GM21526 (cell line): ENCODE data around the gene STK10.
"Not testable (repeated sequence)": the region's sequence is repeated elsewhere in the genome, so short reads cannot be mapped to it uniquely, and the experiment has no call there.

ENCODE experiments used
- ATAC-seq: cut with Tn5 transposase; IDR thresholded peaks from one replicate; pipeline ENCODE4 v1.9.1; 2021; ENCODE audit warnings: moderate library complexity; ENCODE audit not compliant: unreplicated experiment, low FRiP score

Gene STK10

DNA sequence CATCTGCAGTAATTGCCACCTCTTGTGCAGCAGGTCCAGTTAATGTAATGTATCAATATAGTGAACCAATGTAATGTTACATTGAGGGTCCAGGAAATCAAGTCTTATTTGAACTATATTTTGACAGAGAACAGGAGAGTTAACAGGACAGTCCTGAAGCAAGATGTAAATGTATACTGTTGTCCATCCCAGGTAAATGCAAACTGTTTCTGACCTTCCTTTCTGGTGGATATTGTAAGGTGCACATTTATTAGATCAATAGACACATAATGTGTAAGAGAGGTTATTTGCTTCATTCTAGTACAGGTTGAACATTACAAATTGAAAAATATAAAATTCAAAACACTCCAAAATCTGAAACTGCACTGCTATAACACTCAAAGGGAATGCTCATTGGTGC lies 158.1 kb downstream of the STK10 start:
- no peak for ATAC-seq

DNA sequence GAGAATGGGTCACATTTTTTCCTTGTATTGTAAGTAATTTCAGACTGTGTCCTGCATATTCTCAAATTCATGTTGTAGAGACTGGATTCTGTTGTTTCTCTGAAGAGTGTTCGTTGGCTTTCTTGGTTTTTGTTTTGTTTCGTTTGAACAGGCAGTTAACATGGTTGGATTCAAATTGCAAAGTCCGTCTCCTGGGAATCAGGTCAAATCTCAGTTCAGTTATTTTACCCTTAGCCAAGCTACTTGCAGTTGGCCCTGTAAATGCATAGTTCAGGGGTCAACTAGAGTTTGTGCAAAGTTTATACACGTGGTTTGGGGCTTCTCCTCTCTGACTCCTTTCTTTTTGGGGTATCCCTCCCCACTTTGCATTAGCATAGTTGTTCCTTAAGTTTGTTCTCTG lies 159.9 kb downstream of the STK10 start:
- no peak for ATAC-seq

DNA sequence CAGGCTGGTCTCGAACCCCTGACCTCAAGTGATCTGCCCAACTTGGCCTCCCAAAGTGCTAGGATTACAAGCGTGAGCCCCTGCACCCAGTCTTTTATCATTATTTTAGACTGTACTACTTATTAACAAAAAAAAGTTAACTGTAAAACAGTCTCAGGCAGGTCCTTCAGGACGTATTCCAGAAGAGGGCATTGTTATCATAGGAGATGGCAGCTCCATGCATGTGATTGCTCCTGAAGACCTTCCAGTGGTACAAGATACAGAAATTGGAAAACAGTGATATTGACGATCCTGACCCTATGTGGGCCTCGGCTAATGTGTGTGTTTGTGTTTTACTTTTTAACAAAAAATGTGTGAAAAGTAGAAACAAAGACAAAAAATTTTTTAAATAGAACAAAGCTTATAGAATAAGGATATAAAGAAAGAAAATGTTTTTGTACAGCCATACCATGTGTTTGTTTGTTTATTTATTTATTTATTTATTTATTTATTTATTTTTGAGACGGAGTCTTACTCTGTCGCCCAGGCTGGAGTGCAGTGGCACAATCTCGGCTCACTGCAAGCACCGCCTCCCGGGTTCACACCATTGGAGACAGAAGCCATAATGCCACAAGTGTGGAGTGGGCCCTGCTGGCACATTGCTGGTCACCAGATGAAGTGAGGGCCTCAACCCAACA lies 167.8 kb downstream of the STK10 start:
- not testable (repeated sequence) for ATAC-seq

DNA sequence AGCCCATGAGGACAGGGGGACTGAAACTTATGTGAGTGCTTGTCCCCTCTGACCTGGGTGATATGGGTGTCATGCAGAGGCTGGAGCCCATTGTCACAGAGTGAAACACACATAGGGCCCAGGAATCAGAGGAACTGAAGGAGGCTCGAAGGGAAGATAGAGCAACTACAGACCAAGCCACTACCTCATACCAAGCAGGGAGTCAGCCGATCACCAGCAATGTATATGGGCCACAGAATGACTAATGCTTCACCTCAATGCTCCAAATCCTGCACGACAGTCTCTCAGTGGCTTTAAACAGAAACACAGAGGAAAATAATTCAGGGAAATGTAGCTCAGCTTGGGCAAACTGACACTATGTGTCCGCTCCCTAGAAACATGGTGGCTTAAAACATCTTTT lies 172.7 kb downstream of the STK10 start:
- ATAC-seq = no peak

DNA sequence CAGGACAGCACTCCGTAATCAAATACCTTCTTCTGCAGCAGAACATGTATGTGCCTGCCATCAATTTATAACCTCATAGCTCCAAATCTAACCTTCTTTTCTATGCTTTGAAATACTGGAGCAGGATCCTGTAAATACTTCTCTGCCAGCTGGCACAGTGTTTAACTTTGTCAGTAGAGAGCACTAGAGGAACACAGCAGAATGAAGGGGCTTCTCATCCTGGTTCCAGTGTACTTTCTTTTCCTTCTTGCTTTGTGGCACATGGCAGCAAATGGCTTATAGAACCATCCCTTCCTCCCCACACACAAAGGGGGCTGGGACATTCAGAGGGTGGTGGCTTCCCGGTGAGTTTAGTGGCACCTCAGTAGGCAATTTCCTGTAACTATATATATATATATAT lies 177.7 kb downstream of the STK10 start:
- no peak for ATAC-seq

DNA sequence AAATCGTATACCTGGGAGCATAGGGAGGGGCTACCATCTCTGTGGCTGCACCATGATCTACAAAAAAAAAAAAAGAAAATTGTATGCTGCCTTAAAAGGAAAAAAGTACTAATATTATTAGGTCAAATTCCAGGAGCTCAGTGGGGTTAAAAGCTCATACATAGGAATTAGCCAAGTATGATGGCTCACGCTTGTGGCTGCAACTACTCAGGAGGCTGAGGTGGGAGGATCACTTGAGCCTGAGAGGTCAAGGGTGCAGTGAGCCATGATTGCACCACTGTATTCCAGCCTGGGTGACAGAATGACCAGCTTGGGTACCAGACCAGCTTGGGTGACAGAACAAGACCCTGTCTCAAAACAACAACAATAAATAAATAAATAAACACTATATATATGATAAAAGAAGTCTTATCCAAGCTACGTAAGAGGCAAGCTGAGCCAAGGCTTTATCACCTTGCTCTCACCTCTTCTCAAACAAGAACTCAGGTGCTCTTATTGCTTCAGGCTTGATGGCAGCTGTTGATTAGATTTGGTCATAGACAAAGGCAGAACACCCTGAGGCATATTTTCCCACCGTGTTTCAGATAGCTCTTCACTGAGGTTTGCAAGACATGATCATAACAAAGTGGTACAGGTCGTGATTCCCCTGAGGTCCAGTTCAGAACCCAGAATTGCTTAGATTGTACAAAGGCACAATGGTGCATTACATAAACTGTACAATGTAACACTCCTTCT lies 178.3 kb downstream of the STK10 start:
- no peak for ATAC-seq

DNA sequence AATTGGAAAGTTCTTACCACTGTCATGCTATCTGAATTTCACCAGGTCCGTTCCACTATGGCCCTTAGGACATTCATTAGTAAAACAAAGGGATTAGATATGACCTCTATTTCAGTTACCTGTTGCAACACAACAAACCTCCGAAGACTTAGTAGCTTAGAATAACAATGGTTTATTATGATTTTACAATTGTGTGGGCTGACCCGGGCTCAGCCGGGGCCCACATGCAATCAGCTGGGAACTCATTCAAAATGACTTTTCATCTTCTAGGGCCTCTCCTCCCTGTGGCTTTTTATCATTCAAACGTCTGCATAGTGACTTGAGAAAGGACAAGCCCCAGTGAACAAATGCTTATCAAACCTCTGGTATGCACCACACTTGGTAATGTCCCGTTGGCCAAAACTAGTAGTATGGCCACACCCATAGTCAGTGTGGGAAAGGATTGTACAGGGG lies 179.3 kb downstream of the STK10 start:
- ATAC-seq = no peak

DNA sequence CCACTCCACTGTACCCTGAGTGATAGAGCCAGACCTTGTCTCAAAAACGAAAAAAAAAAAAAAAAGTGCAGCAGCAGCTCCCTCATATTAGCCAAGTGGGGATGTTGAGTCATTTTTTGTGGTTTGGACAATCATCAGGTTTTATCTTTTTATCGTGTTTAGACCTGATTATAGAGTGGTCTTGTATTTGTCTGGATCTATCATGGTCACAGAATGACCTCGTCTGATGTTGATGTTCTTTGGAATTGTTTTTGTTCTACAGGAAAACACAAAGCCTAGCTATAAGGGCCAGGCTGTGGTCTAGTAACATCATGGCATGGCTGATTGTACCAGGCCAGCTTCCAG lies 179.9 kb downstream of the STK10 start:
- ATAC-seq = no peak

DNA sequence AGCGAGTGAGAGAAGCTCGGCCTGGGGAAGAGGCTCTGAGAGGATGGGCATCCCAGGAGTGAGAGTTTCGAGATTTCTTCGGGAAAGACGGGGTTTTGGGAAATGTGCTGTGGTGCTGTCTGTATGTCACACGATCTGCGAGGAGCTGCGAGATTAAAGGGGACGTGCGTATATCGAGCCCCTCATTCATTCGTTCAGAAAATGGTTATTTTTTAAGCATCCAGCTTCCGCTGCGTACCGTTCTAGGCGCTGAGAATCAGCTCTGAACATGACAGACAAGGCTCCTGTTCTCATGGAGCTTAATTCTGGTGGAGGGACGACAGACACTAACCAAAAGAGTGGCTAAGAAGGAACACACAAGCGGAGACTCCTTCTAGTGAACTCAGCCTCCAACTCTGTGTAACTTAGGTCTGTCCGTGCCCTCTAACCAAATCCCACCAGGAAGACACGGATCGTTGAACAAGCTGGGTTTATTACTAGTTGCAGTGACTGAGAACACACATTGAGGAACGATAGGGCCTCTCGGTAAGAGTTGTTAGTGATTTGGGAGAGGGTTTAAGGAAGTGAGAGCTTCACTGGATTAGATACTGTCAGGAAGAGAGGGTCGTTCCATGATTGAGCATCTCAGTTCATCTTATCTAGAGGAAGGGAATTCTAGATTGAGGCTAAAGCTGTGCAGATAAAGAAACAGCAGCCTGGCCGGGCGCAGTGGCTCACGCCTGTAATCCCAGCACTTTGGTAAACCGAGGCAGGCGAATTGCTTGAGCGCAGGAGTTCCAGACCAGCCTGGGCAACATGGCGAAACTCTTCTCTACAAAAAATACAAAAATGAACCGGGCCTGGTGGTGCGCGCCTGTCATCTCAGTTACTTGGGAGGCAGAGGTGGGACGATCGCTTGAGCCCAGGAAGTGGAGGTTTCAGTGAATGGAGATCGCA lies 180.6 kb downstream of the STK10 start:
- ATAC-seq = no peak

DNA sequence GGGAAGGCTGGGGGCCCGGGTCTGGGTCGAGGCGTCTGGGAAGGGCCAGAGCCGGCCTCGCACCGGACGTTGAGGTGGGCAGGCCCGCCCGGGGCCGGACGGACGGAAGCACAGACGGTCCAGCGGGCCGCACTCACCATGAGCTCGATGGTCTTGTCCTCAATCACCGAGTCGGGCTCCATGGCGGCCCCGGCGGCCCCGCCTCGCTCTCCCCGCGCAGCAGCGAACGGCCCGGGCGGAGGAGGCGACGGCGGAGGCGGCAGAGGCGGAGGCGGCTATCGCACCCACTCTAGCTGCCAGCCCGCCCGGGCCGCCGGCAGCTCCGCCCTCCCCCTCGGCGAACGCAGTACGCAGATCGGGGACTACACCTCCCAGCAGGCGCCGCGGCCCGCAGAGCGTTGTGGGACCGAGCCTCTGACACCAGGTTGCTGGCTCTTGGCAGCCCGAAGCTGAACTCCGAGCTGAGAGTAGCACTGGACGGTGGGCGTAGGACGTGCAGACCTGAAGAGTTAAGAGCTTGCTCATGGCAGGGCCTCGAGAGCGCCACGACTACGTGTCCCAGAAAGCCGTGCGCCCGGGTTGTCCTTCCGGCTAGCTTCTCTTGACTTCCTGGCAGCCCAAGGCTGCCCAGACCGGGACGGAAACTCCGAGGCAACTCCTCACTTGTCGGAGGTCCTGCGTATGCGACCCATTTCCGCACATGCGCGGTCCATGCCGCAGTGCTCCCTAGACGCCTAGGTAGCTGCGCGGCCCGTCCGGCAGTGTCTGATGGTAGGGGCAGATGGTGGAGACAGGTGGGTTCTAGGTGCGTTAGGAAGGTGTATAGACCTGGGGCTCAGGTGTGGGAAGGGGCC lies 181.5 kb downstream of the STK10 start, which contains the start of gene FBXW11:
Gene FBXW11, minus strand, starts transcription at position 318 of the 854 bp plus-strand sequence. Its CDS starts 136 bp downstream, at position 182.
- ATAC-seq = peak; percentile 78

DNA sequence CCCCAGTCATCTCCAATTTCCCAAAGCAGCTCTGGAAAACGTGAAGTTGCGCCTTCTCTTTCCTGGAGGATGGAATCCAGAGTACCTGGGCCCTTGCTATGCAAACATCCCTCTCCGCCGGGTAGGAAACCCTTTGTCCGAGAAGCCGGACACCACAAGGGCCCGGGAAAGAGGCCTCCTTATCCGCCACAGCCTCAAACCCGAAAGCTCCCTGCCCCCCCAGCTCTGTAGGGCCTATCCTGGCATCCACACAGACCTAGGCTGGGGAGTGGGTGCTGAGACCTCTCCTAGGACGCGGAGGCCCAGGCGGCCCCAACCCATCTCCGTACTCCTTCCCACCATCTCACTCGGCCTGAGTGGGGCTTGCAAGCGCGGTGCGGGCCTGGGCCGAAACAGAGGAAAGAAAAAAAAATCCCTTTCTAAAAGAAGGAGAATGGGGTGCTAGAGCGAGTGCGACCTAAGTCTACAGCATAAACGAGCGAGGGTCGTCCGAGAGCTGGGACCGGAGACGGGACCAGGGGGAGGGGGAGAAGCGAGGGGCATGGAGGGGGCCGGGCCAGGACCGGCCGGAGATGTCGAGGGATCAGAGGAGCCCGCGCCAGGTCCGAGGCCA lies 182.2 kb downstream of the STK10 start:
- peak; percentile 5 for ATAC-seq

DNA sequence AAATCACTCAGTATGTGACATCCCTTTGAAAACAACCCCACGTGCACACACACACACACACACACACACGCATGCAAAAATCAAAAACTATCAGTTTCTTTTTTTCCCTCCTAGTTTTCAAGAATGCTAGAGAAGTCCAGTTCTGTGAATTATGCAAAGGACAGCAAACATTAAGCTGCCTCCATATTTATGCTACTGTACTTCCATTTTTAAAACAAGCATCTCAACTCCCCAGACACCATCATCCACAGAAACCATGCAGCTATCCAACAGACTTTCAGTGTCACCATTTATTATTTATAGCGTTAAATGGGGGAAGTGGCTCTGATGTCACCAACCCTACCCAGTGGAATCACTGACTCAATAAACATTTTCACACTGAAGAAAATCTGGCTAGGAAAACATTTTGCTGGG lies 183.2 kb downstream of the STK10 start:
- ATAC-seq = no peak

DNA sequence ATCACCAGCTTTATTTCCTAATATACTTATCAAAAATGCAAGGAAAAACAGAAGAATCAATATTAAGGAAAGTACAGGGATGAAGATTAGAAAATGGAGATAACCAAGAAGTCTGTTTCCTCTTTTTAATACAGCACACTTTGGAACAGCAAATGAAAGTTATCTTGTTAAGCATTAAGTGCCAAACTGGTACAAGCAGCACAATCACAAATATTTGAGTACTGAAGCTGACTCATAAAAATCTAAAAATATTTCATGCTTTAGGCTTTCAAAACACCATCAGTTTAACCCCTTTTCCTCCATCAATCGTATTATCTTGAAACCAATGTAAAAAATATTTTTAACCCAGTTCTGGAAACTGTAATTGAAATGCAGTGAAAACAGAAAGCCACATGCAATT lies 184.3 kb downstream of the STK10 start:
- no peak for ATAC-seq

DNA sequence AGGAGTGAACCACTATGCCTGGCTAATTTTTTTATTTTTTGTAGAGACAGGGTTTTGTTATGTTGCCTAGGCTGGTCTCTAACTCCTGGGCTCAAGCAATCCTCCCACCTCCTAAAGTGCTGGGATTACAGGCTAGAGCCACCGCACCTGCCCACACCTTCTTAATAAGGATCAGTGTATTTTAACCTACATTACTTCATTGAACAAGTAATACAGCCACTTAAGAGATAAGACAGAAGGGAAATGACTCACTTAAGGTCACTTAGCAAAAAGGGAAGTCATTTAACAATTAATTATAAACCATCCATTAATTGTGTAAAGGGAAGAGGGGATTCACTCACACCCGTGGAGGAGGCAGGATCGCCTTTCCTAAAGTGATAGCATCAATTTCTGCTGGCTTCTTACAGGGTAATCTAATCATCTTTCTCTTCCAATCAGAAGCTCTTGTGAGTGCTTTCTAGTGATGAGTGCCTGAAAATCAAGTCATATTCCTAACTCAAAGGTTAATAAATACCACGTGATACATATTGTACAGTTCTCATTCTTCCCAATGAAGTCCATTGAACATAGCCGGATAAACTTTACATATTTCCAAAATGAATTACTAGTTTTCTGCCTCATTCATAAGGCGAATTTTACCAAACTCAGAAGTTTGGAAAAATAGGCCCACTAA lies 185.0 kb downstream of the STK10 start:
- no peak for ATAC-seq

DNA sequence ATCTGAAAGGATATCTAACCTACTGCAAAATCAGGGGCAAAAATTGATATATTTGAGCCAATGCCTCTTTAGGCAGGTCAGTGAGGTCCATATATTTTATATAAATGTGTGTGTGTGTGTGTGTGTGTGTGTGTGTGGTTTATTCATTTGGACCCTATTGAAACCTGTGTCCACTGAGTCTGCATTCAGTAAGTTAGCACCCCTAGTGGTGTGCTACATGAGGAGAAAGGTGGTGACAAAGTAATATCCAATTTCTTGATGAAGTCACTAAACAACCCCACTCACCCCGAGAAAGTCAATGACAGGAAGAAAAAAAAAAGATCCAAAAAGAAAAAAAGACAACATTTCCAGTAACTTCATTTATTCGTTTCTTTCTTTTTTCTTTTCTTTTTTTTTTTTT lies 185.7 kb downstream of the STK10 start:
- no peak for ATAC-seq

DNA sequence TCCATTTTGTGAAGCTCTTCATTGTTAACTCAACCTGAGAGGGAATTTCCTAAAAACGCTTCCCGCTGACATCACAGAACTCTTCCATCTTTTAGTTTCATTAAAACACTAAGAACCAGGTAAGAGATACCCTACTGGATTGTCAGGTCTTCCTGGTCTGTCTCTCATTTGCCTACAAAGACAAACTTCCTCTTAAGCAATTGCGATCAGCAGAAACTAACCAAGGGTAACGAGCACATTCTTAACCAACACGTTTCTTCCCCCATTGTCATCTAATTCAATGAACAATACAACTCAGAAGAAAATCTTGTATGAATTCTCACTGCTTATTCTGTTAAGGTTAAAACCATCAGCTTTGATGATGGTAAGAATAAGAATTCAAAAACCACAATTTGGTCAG lies 188.1 kb downstream of the STK10 start:
- peak; percentile 52 for ATAC-seq

DNA sequence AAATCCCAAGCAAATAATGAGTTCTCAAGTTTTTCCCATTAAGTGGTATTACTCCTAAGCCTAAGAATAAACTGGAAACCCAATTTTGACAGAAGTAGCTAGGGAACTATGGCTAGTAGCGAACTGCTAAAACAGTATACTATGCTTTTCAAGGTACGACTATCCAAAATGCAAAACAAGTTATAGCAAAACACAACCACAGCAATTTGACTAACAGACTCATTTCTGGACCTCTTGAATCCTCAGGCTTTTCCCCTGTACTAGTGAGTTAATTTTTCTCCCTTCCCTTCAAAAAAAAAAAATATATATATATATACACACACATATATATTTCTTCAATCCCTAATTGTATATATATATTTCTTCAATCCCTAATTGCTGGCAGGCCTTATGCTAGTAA lies 188.9 kb downstream of the STK10 start:
- ATAC-seq = no peak

DNA sequence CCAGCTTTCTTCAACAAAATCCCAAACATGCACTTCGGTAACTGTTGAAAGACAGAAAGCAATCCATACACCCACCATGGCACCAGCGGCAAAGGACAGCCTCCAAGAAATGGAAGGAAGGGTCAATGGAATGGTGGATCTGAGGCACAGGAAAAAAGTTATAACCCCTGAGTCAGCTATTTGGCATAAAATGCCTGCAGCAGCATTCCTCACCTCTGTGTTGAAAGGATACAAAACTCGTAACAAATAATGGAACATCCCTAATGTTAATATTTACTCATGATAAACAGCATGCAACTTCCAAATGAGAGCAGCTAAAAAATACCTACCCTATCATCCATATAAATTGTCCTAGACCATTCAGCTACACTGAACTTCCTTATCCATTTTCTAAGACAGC lies 191.0 kb downstream of the STK10 start:
- ATAC-seq = no peak

DNA sequence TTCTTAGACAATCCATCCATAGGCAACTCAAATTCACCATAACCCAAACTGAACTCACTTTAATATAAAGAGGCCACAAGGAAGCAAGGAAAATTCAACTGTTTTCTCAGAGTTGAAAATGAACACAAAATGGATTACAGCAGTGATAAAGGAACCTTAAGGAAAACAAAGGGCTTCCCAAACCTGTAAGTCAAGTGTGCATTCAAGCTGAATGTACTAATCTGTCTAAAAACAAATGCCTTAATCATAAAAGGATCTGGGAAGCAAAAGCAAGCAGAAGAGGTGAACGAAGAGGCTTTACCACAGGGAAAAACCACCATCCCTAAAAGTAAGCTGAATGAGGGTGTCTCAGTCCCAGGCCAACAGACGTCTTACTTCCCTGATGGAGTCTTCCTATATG lies 195.2 kb downstream of the STK10 start:
- ATAC-seq = no peak
